Esophagus squamous epithelium (tissue), 4 donors: Measurements from ENCODE around the gene ZIC2.

ENCODE experiments used
- CTCF ChIP-seq, 6 experiments: fragments of 450-650 bp in 4 of 6; fragments of 200-600 bp in 2 of 6; sonication (generic) in 2 of 6; IDR thresholded peaks; one replicate each; pipeline ENCODE4 v1.5.1; 2016 to 2019; ENCODE audit warnings: antibody characterized with exemption in 6 of 6, mild to moderate bottlenecking in 4 of 6, moderate library complexity in 4 of 6
- POLR2A ChIP-seq, 4 donors: fragments of 450-650 bp; IDR thresholded peaks; one replicate each; pipeline ENCODE4 v1.6.1; 2017; ENCODE audit warnings: antibody characterized with exemption in 4 of 4, mild to moderate bottlenecking in 4 of 4, moderate library complexity in 3 of 4

GRCh38 chr13:99985241-99985874 lies 3.8 kb downstream of the ZIC2 start:
- no peak for TF ChIP-seq CTCF (IDR thresholded peaks at IDR 0.05)
- no peak for TF ChIP-seq POLR2A (IDR thresholded peaks at IDR 0.05)
